K562 (cell line): ENCODE measurements around the gene LRRC74B. TPM values are rescaled to one million over a fixed set of nuclear protein-coding genes. Genes with fewer than 3 reads are reported as not detected.
A peak's percentile ranks its signal among the peaks of the same experiment; 100 is the strongest.

Source experiments
- CC2D1A ChIP-seq: fragments of 450-650 bp; IDR thresholded peaks from 2 replicates; pipeline ENCODE4 v1.6.1; 2017; ENCODE audit warnings: mild to moderate bottlenecking
- E2F4 ChIP-seq: sonication (generic); formaldehyde crosslinking; IDR thresholded peaks from 2 replicates; pipeline ENCODE4 v1.8.0; 2022; ENCODE audit warnings: mild to moderate bottlenecking, low read depth, missing genetic modification reagents
- FOSL1 ChIP-seq: fragments of 200-800 bp; sonication (Bioruptor generic); conservative IDR thresholded peaks from 2 replicates; pipeline ENCODE4 v1.6.1; 2016; ENCODE audit warnings: missing genetic modification characterization, missing compliant biosample characterization
- GABPB2 ChIP-seq: fragments of 250-450 bp; sonication (Bioruptor Pico); conservative IDR thresholded peaks from 2 replicates; pipeline ENCODE4 v1.5.1; 2021; ENCODE audit warnings: mild to moderate bottlenecking
- HES1 ChIP-seq: fragments of 450-650 bp; IDR thresholded peaks from 2 replicates; pipeline ENCODE4 v1.6.1; 2016; ENCODE audit warnings: low read depth, mild to moderate bottlenecking, moderate library complexity
- SUPT5H ChIP-seq: fragments of 450-650 bp; IDR thresholded peaks from 2 replicates; pipeline ENCODE4 v1.6.1; 2016
- U2AF2 ChIP-seq: fragments of 200-400 bp; formaldehyde crosslinking; optimal IDR thresholded peaks from 2 replicates; pipeline ENCODE3; 2017; ENCODE audit warnings: low read depth, mild to moderate bottlenecking, low read length
- ZNF780A ChIP-seq: fragments of 250-450 bp; sonication (Bioruptor Pico); IDR thresholded peaks from 2 replicates; pipeline ENCODE4 v1.5.0; 2021; ENCODE audit warnings: mild to moderate bottlenecking
- polyA plus RNA-seq, 8 experiments: library from polyadenylated mRNA; depleted of rRNA in 4 of 8; stranded (reverse) in 5 of 8; unstranded in 3 of 8; fragments of >200 nt; fragmentation: Nextera tagmentation in 2 of 8; fragmentation: Illumina TruSeq in 1 of 8; extraction: Ambion mirVana in 2 of 8; extraction: Trizol in 1 of 8; gene quantifications; 2 replicates each; pipeline versions ENCODE4 v1.2.1 to v1.2.3, GENCODE V29; 2011 to 2014; ENCODE audit warnings: inconsistent platforms in 1 of 8, missing spikeins in 1 of 8
- total RNA-seq, 7 experiments: library from RNA; depleted of rRNA in 6 of 7; stranded (reverse); fragments of >200 nt in 6 of 7; fragmentation: Illumina TruSeq in 2 of 7; extraction: Trizol in 2 of 7; gene quantifications; 2 replicates each; pipeline versions ENCODE4 v1.2.1 to v1.2.3, GENCODE V29; 2011 to 2021; ENCODE audit warnings: low replicate concordance in 1 of 7
- TF ChIP-seq, protein P1 (sequence below), 3 experiments: fragments of 200-800 bp in 1 of 3; fragments of 250-450 bp in 1 of 3; fragments of 450-650 bp in 1 of 3; sonication (Bioruptor Pico) in 1 of 3; sonication (Bioruptor generic) in 1 of 3; formaldehyde crosslinking in 1 of 3; IDR thresholded peaks; 2 replicates each; pipeline versions ENCODE4 v1.6.1 to v1.8.0; 2016 to 2022; ENCODE audit warnings: mild to moderate bottlenecking in 2 of 3, missing genetic modification characterization in 2 of 3, missing compliant biosample characterization in 1 of 3, moderate library complexity in 1 of 3
- TF ChIP-seq, protein P2 (sequence below): fragments of 250-450 bp; sonication (Bioruptor Pico); IDR thresholded peaks from 2 replicates; pipeline ENCODE4 v1.8.0; 2022; ENCODE audit warnings: inconsistent platforms, mild to moderate bottlenecking, moderate library complexity, borderline replicate concordance
- TF ChIP-seq, protein P3 (sequence below), 2 experiments: IDR thresholded peaks in 1 of 2; conservative IDR thresholded peaks in 1 of 2; 2 replicates each; pipeline ENCODE4 v1.6.1; 2016; ENCODE audit warnings: low read depth in 2 of 2, mild to moderate bottlenecking in 1 of 2, missing compliant biosample characterization in 1 of 2, missing genetic modification characterization in 1 of 2, moderate library complexity in 1 of 2
- TF ChIP-seq, protein P4 (sequence below), 2 experiments: IDR thresholded peaks; 2 replicates each; pipeline ENCODE4 v1.6.1; 2012; ENCODE audit warnings: improper control_type of control experiment in 2 of 2, low read depth in 2 of 2, low read length in 2 of 2, borderline replicate concordance in 1 of 2

Gene LRRC74B
- total and polyA plus RNA-seq, 9 of the 15 experiments (the other 6 are each of a cell fraction or from before 2014, with no cell fraction given), result not detected

- TF ChIP-seq, protein P1, sequence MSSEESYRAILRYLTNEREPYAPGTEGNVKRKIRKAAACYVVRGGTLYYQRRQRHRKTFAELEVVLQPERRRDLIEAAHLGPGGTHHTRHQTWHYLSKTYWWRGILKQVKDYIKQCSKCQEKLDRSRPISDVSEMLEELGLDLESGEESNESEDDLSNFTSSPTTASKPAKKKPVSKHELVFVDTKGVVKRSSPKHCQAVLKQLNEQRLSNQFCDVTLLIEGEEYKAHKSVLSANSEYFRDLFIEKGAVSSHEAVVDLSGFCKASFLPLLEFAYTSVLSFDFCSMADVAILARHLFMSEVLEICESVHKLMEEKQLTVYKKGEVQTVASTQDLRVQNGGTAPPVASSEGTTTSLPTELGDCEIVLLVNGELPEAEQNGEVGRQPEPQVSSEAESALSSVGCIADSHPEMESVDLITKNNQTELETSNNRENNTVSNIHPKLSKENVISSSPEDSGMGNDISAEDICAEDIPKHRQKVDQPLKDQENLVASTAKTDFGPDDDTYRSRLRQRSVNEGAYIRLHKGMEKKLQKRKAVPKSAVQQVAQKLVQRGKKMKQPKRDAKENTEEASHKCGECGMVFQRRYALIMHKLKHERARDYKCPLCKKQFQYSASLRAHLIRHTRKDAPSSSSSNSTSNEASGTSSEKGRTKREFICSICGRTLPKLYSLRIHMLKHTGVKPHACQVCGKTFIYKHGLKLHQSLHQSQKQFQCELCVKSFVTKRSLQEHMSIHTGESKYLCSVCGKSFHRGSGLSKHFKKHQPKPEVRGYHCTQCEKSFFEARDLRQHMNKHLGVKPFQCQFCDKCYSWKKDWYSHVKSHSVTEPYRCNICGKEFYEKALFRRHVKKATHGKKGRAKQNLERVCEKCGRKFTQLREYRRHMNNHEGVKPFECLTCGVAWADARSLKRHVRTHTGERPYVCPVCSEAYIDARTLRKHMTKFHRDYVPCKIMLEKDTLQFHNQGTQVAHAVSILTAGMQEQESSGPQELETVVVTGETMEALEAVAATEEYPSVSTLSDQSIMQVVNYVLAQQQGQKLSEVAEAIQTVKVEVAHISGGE (CRISPR knock-in tag; IDR thresholded peaks at IDR 0.05), result no peak
- TF ChIP-seq E2F4 (CRISPR knock-in tag), result peak; percentile 88
- TF ChIP-seq ZNF780A, result peak; percentile 29; the same call in 1 of the 2 replicates
- TF ChIP-seq FOSL1, result peak; percentile 78
- no peak for TF ChIP-seq U2AF2
- TF ChIP-seq HES1, result no peak
- no peak for TF ChIP-seq SUPT5H
- TF ChIP-seq, protein P2, sequence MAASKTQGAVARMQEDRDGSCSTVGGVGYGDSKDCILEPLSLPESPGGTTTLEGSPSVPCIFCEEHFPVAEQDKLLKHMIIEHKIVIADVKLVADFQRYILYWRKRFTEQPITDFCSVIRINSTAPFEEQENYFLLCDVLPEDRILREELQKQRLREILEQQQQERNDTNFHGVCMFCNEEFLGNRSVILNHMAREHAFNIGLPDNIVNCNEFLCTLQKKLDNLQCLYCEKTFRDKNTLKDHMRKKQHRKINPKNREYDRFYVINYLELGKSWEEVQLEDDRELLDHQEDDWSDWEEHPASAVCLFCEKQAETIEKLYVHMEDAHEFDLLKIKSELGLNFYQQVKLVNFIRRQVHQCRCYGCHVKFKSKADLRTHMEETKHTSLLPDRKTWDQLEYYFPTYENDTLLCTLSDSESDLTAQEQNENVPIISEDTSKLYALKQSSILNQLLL (CRISPR knock-in tag), result no peak
- TF ChIP-seq, protein P3, sequence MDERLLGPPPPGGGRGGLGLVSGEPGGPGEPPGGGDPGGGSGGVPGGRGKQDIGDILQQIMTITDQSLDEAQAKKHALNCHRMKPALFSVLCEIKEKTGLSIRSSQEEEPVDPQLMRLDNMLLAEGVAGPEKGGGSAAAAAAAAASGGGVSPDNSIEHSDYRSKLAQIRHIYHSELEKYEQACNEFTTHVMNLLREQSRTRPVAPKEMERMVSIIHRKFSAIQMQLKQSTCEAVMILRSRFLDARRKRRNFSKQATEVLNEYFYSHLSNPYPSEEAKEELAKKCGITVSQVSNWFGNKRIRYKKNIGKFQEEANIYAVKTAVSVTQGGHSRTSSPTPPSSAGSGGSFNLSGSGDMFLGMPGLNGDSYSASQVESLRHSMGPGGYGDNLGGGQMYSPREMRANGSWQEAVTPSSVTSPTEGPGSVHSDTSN (CRISPR knock-in tag; IDR thresholded peaks at IDR 0.05; ENCODE audit: low read depth), result peak; percentile 47
- TF ChIP-seq, protein P3 (tag; conservative IDR thresholded peaks at IDR 0.05; ENCODE audit: low read depth), result no peak
- TF ChIP-seq, protein P4, sequence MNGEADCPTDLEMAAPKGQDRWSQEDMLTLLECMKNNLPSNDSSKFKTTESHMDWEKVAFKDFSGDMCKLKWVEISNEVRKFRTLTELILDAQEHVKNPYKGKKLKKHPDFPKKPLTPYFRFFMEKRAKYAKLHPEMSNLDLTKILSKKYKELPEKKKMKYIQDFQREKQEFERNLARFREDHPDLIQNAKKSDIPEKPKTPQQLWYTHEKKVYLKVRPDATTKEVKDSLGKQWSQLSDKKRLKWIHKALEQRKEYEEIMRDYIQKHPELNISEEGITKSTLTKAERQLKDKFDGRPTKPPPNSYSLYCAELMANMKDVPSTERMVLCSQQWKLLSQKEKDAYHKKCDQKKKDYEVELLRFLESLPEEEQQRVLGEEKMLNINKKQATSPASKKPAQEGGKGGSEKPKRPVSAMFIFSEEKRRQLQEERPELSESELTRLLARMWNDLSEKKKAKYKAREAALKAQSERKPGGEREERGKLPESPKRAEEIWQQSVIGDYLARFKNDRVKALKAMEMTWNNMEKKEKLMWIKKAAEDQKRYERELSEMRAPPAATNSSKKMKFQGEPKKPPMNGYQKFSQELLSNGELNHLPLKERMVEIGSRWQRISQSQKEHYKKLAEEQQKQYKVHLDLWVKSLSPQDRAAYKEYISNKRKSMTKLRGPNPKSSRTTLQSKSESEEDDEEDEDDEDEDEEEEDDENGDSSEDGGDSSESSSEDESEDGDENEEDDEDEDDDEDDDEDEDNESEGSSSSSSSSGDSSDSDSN (IDR thresholded peaks at IDR 0.05; ENCODE audit: borderline replicate concordance in 1 of 2, low read depth in 2 of 2, low read length in 2 of 2), result no peak
- 0 out of 2 replicates have a peak, but pooled peaks have one; percentile 51 for TF ChIP-seq GABPB2 (CRISPR knock-in tag)
- no peak for TF ChIP-seq CC2D1A
Observed at GRCh38 chr22:21102659-21103267, 57.0 kb downstream of the LRRC74B start (continued).
